Cardiac fibroblast (primary cell): ENCODE results near the gene CDKN2C.
"Not testable (repeated sequence)": the region's sequence is repeated elsewhere in the genome, so short reads cannot be mapped to it uniquely, and the experiment has no call there.

ENCODE experiments used
- DNase-seq, 2 donors: peaks; one replicate each; pipeline versions ENCODE4 v3.0.0 to v3.0.0-alpha.2; 2010; ENCODE audit warnings: low read depth in 2 of 2
- H3K4me3 ChIP-seq, 2 donors: replicated peaks in 1 of 2; 1 replicate in 1 of 2; 2 replicates in 1 of 2; pipeline ENCODE4 v1.5.1; 2011; ENCODE audit warnings: low read depth in 2 of 2, low read length in 2 of 2, mild to moderate bottlenecking in 2 of 2, moderate library complexity in 1 of 2
- CTCF ChIP-seq: IDR thresholded peaks from one replicate; pipeline ENCODE4 v1.5.1; 2011; ENCODE audit warnings: low read depth, mild to moderate bottlenecking, low read length, inconsistent platforms

CDKN2C gene

GRCh38 chr1:51000651-51001050 is 30.6 kb downstream of the CDKN2C start:
- DNase-seq: no peak
- no peak overlapping the region for H3K4me3 ChIP-seq
- TF ChIP-seq CTCF: no peak

GRCh38 chr1:51002516-51002915 is 32.5 kb downstream of the CDKN2C start:
- DNase-seq: no peak
- no peak overlapping the region for H3K4me3 ChIP-seq
- TF ChIP-seq CTCF: no peak

- DNase-seq, H3K4me3 ChIP-seq: not testable (repeated sequence)
Observed at GRCh38 chr1:51005549-51005948, 35.5 kb downstream of the CDKN2C start.

GRCh38 chr1:51009381-51009780 is 39.3 kb downstream of the CDKN2C start:
- no peak for TF ChIP-seq CTCF
- H3K4me3 ChIP-seq: no peak overlapping the region
- no peak for DNase-seq

- H3K4me3 ChIP-seq: no peak overlapping the region
- TF ChIP-seq CTCF: no peak
- DNase-seq: no peak
Observed at GRCh38 chr1:51014878-51015277, 44.8 kb downstream of the CDKN2C start.

GRCh38 chr1:51019811-51020210 is 49.8 kb downstream of the CDKN2C start:
- TF ChIP-seq CTCF: no peak
- H3K4me3 ChIP-seq: no peak overlapping the region
- DNase-seq: peak; percentile 1 to 21
